H1 (cell line): Measurements from ENCODE around the gene CUL4A. TPM values are rescaled to one million over a fixed set of nuclear protein-coding genes. Genes with fewer than 3 reads are reported as not detected.

Source experiments
- ATF3 ChIP-seq: IDR thresholded peaks from 2 replicates; pipeline ENCODE4 v1.6.1; 2011; ENCODE audit warnings: low read depth, mild to moderate bottlenecking, low read length; ENCODE audit not compliant: insufficient read depth
- BRCA1 ChIP-seq: IDR thresholded peaks from 2 replicates; pipeline ENCODE4 v1.6.1; 2012; ENCODE audit warnings: low read depth, low read length, improper control_type of control experiment
- CBX5 ChIP-seq: fragments of 300-800, 300-1000 bp; sonication (generic); IDR thresholded peaks from 2 replicates; pipeline ENCODE4 v1.7.1; 2016; ENCODE audit warnings: antibody characterized with exemption, low read length, low read depth
- CREB1 ChIP-seq: IDR thresholded peaks from 2 replicates; pipeline ENCODE4 v1.6.1; 2012; ENCODE audit warnings: inconsistent platforms
- CTCF ChIP-seq, 3 experiments: IDR thresholded peaks; 1 replicate in 2 of 3; 2 replicates in 1 of 3; pipeline versions ENCODE4 v1.5.1 to v1.6.1; 2011; ENCODE audit warnings: low read length in 3 of 3, mild to moderate bottlenecking in 3 of 3, inconsistent platforms in 2 of 3, low read depth in 1 of 3, moderate library complexity in 1 of 3; ENCODE audit not compliant: insufficient read depth in 1 of 3; ENCODE audit errors: control extremely low read depth in 1 of 3
- EGR1 ChIP-seq: IDR thresholded peaks from 2 replicates; pipeline ENCODE4 v1.6.1; 2011; ENCODE audit warnings: low read depth, low read length, borderline replicate concordance
- EP300 ChIP-seq, 2 experiments: IDR thresholded peaks; 1 replicate in 1 of 2; 2 replicates in 1 of 2; pipeline ENCODE4 v1.6.1; 2011 to 2012; ENCODE audit warnings: low read depth in 2 of 2, low read length in 2 of 2, mild to moderate bottlenecking in 2 of 2, borderline replicate concordance in 1 of 2, inconsistent platforms in 1 of 2, moderate library complexity in 1 of 2
- GTF2F1 ChIP-seq: IDR thresholded peaks from 2 replicates; pipeline ENCODE4 v1.6.1; 2012; ENCODE audit warnings: low read depth, low read length, improper control_type of control experiment, borderline replicate concordance
- HDAC2 ChIP-seq, 2 experiments: fragments of 300-600 bp in 1 of 2; sonication (generic) in 1 of 2; IDR thresholded peaks; 2 replicates each; pipeline ENCODE4 v1.6.1; 2011 to 2012; ENCODE audit warnings: low read depth in 2 of 2, low read length in 2 of 2, mild to moderate bottlenecking in 2 of 2, moderate library complexity in 2 of 2, borderline replicate concordance in 1 of 2, inconsistent platforms in 1 of 2
- JUND ChIP-seq: IDR thresholded peaks from 2 replicates; pipeline ENCODE4 v1.6.1; 2011; ENCODE audit warnings: mild to moderate bottlenecking, improper control_type of control experiment, low read length
- KDM4A ChIP-seq: IDR thresholded peaks from one replicate; pipeline ENCODE4 v1.7.1; 2012; ENCODE audit warnings: low read depth, mild to moderate bottlenecking, moderate library complexity, low read length, inconsistent platforms; ENCODE audit not compliant: severe bottlenecking
- MAX ChIP-seq: IDR thresholded peaks from 2 replicates; pipeline ENCODE4 v1.6.1; 2012; ENCODE audit warnings: inconsistent platforms
- NANOG ChIP-seq: IDR thresholded peaks from 2 replicates; pipeline ENCODE4 v1.6.1; 2011; ENCODE audit warnings: low read length, low read depth, mild to moderate bottlenecking, inconsistent platforms; ENCODE audit not compliant: insufficient read depth, poor library complexity, severe bottlenecking
- POLR2A ChIP-seq, 2 experiments: IDR thresholded peaks; 1 replicate in 1 of 2; 2 replicates in 1 of 2; pipeline ENCODE4 v1.6.1; 2011; ENCODE audit warnings: low read depth in 2 of 2, low read length in 2 of 2, mild to moderate bottlenecking in 2 of 2; ENCODE audit errors: control extremely low read depth in 1 of 2
- POU5F1 ChIP-seq: IDR thresholded peaks from 2 replicates; pipeline ENCODE4 v1.6.1; 2011; ENCODE audit warnings: low read depth, mild to moderate bottlenecking, low read length, moderate library complexity
- SIN3A ChIP-seq, 2 experiments: IDR thresholded peaks in 1 of 2; conservative IDR thresholded peaks in 1 of 2; 2 replicates each; pipeline ENCODE4 v1.6.1; 2011 to 2012; ENCODE audit warnings: low read length in 2 of 2, improper control_type of control experiment in 1 of 2, low read depth in 1 of 2, mild to moderate bottlenecking in 1 of 2
- SP1 ChIP-seq: IDR thresholded peaks from 2 replicates; pipeline ENCODE4 v1.6.1; 2011; ENCODE audit warnings: low read depth, low read length
- SP4 ChIP-seq: IDR thresholded peaks from 2 replicates; pipeline ENCODE4 v1.6.1; 2012; ENCODE audit warnings: low read length, inconsistent platforms
- SRF ChIP-seq: IDR thresholded peaks from 2 replicates; pipeline ENCODE4 v1.6.1; 2011; ENCODE audit warnings: mild to moderate bottlenecking, low read depth, low read length, moderate library complexity
- polyA plus RNA-seq, 7 experiments: library from polyadenylated mRNA; depleted of rRNA in 3 of 7; stranded (reverse) in 5 of 7; unstranded in 2 of 7; fragments of >200 nt in 5 of 7; fragments of 200-250 nt in 2 of 7; gene quantifications; 1 replicate in 5 of 7; 2 replicates in 1 of 7; 4 replicates in 1 of 7; pipeline versions ENCODE4 v1.2.1 to v1.2.3, GENCODE V29; 2011 to 2013; ENCODE audit warnings: missing spikeins in 2 of 7, mixed read lengths in 2 of 7
- total RNA-seq: library from RNA; stranded (reverse); fragmentation: NEBNext Ultra II Directional; extraction: Animal tissue kit (Norgen Biotek cat#: 25700); gene quantifications from 2 replicates; pipeline ENCODE4 v1.2.1, GENCODE V29; 2021

The CUL4A gene
- total and polyA plus RNA-seq, 2 of the 8 experiments (the other 6 are each of a cell fraction or from before 2014, with no cell fraction given) = 54.7 to 101 TPM

- 0 out of 4 replicates have a peak, but pooled peaks of 1 of the 2 experiments have one; percentile 35 for TF ChIP-seq HDAC2 (IDR thresholded peaks at IDR 0.05; ENCODE audit: borderline replicate concordance in 1 of 2, low read depth in 2 of 2, low read length in 2 of 2)
- TF ChIP-seq GTF2F1 = peak; percentile 19; the same call in 1 of the 2 replicates
- TF ChIP-seq EGR1 = peak; percentile 76; the same call in 1 of the 2 replicates
- peak; percentile 93; the same call in 1 of the 2 replicates for TF ChIP-seq SP4
- 0 out of 2 replicates have a peak, but pooled peaks have one; percentile 20 for TF ChIP-seq POU5F1
- TF ChIP-seq EP300 (IDR thresholded peaks at IDR 0.05; ENCODE audit: borderline replicate concordance in 1 of 2, low read depth in 2 of 2, low read length in 2 of 2) = peak; percentile 47 to 84; a peak in 2 of 3 replicates
- TF ChIP-seq MAX = peak; percentile 77
- no peak; the same call in 1 of the 2 replicates for TF ChIP-seq BRCA1
- TF ChIP-seq ATF3 = no peak
- TF ChIP-seq NANOG = peak; percentile 65
- peak; percentile 95 for TF ChIP-seq CREB1
- peak; percentile 61; the same call in 1 of the 2 replicates for TF ChIP-seq JUND
- peak; percentile 76; the same call in 1 of the 2 replicates for TF ChIP-seq SP1
- 0 out of 4 replicates have a peak, but pooled peaks of 1 of the 2 experiments have one; percentile 81 for TF ChIP-seq SIN3A (conservative IDR thresholded peaks at IDR 0.05 in 1 of 2, IDR thresholded peaks at IDR 0.05 in 1 of 2; ENCODE audit: low read depth in 1 of 2, low read length in 2 of 2)
- peak; percentile 64 for TF ChIP-seq SRF
- TF ChIP-seq CTCF (IDR thresholded peaks at IDR 0.05; ENCODE audit: control extremely low read depth in 1 of 3, insufficient read depth in 1 of 3, low read depth in 1 of 3, low read length in 3 of 3) = 0 out of 4 replicates have a peak, but pooled peaks of 1 of the 3 experiments have one; percentile 9
- no peak for TF ChIP-seq CBX5
- TF ChIP-seq POLR2A (IDR thresholded peaks at IDR 0.05; ENCODE audit: control extremely low read depth in 1 of 2, low read depth in 2 of 2, low read length in 2 of 2) = peak; percentile 89 to 90
- peak; percentile 60 for TF ChIP-seq KDM4A
These were observed 735 bp upstream of the CUL4A start, which contains the start of gene PCID2 (continued) for GRCh38 chr13:113208421-113209335.
